ENCODE data around the gene S1PR4.
"Not testable (repeated sequence)": the region's sequence is repeated elsewhere in the genome, so short reads cannot be mapped to it uniquely, and the experiment has no call there.

S1PR4 gene

GRCh38 chr19:3204646-3205275 is 26.2 kb downstream of the S1PR4 start:
- Mint-ChIP-seq H3K4me3 (no peak overlapping the region), H3K4me1 (no peaks in the 10 kb centered on the region), H3K27ac (no peak overlapping the region), H3K36me3 (ENCODE audit: low read depth) (peaks cover 4% of the 10 kb centered on the region), H3K27me3 (no peaks in the 10 kb centered on the region), H3K9me3 (no peaks in the 10 kb centered on the region)
- ATAC-seq (no peak), DNase-seq (no peak)

- ATAC-seq (no peak), DNase-seq (no peak)
- Mint-ChIP-seq H3K4me3 (no peak overlapping the region), H3K36me3 (ENCODE audit: low read depth) (peaks cover 4% of the 10 kb centered on the region), H3K27ac (no peak overlapping the region), H3K9me3 (no peaks in the 10 kb centered on the region), H3K27me3 (no peaks in the 10 kb centered on the region), H3K4me1 (no peaks in the 10 kb centered on the region)
Measured at GRCh38 chr19:3206216-3206953, 27.8 kb downstream of the S1PR4 start.

- H3K9me3 Mint-ChIP-seq = no peaks in the 10 kb centered on the region
- no peak overlapping the region for H3K27ac Mint-ChIP-seq
- DNase-seq (no peak), ATAC-seq (no peak)
- H3K36me3 Mint-ChIP-seq (ENCODE audit: low read depth) = peaks cover 4% of the 10 kb centered on the region
- no peaks in the 10 kb centered on the region for H3K4me1 Mint-ChIP-seq
- no peaks in the 10 kb centered on the region for H3K27me3 Mint-ChIP-seq
- H3K4me3 Mint-ChIP-seq = no peak overlapping the region
Measured at GRCh38 chr19:3207461-3208242, 29.1 kb downstream of the S1PR4 start.

- H3K4me1 Mint-ChIP-seq = no peaks in the 10 kb centered on the region
- ATAC-seq (no peak), DNase-seq (no peak)
- no peak overlapping the region for H3K4me3 Mint-ChIP-seq
- peaks cover 2% of the 10 kb centered on the region for H3K36me3 Mint-ChIP-seq (ENCODE audit: low read depth)
- no peak overlapping the region for H3K27ac Mint-ChIP-seq
- H3K27me3 Mint-ChIP-seq = no peaks in the 10 kb centered on the region
- H3K9me3 Mint-ChIP-seq = no peaks in the 10 kb centered on the region
Measured at GRCh38 chr19:3208317-3209207, 30.0 kb downstream of the S1PR4 start.

- ATAC-seq = peak; percentile 85
- Mint-ChIP-seq H3K27me3 (no peaks in the 10 kb centered on the region), H3K4me3 (no peak overlapping the region), H3K9me3 (no peaks in the 10 kb centered on the region), H3K4me1 (no peaks in the 10 kb centered on the region), H3K36me3 (ENCODE audit: low read depth) (peaks cover 2% of the 10 kb centered on the region), H3K27ac (no peak overlapping the region)
- DNase-seq = peak; percentile 84
Measured at GRCh38 chr19:3210347-3211017, 31.9 kb downstream of the S1PR4 start.

- ATAC-seq (no peak), DNase-seq (no peak)
- no peaks in the 10 kb centered on the region for H3K27me3 Mint-ChIP-seq
- H3K4me3 Mint-ChIP-seq = no peak overlapping the region
- no peaks in the 10 kb centered on the region for H3K4me1 Mint-ChIP-seq
- H3K9me3 Mint-ChIP-seq = no peaks in the 10 kb centered on the region
- no peak overlapping the region for H3K27ac Mint-ChIP-seq
- peaks cover 2% of the 10 kb centered on the region for H3K36me3 Mint-ChIP-seq (ENCODE audit: low read depth)
Measured at GRCh38 chr19:3211191-3211590, 32.6 kb downstream of the S1PR4 start.

GRCh38 chr19:3213159-3213558 is 34.6 kb downstream of the S1PR4 start:
- no peak for ATAC-seq
- Mint-ChIP-seq H3K27me3 (no peaks in the 10 kb centered on the region), H3K9me3 (no peaks in the 10 kb centered on the region), H3K4me1 (no peaks in the 10 kb centered on the region), H3K27ac (no peak overlapping the region), H3K4me3 (no peak overlapping the region), H3K36me3 (ENCODE audit: low read depth) (no peaks in the 10 kb centered on the region)
- no peak for DNase-seq

- no peak for ATAC-seq
- no peak overlapping the region for H3K4me3 Mint-ChIP-seq
- no peaks in the 10 kb centered on the region for H3K27me3 Mint-ChIP-seq
- H3K36me3 Mint-ChIP-seq (ENCODE audit: low read depth) = no peaks in the 10 kb centered on the region
- DNase-seq = no peak
- H3K27ac Mint-ChIP-seq = no peak overlapping the region
- H3K4me1 Mint-ChIP-seq = no peaks in the 10 kb centered on the region
- H3K9me3 Mint-ChIP-seq = no peaks in the 10 kb centered on the region
Measured at GRCh38 chr19:3216874-3217273, 38.3 kb downstream of the S1PR4 start.

- no peak overlapping the region for H3K27ac Mint-ChIP-seq
- peaks cover 5% of the 10 kb centered on the region for H3K27me3 Mint-ChIP-seq
- H3K4me3 Mint-ChIP-seq = no peak overlapping the region
- ATAC-seq = no peak
- no peaks in the 10 kb centered on the region for H3K4me1 Mint-ChIP-seq
- DNase-seq = no peak
- no peaks in the 10 kb centered on the region for H3K36me3 Mint-ChIP-seq (ENCODE audit: low read depth)
- no peaks in the 10 kb centered on the region for H3K9me3 Mint-ChIP-seq
Measured at GRCh38 chr19:3220576-3220975, 42.0 kb downstream of the S1PR4 start.

- not testable (repeated sequence) for DNase-seq; H3K4me3 Mint-ChIP-seq; H3K36me3 Mint-ChIP-seq (ENCODE audit: low read depth); H3K27ac Mint-ChIP-seq; H3K9me3 Mint-ChIP-seq; ATAC-seq; H3K4me1 Mint-ChIP-seq
- peaks cover 12% of the 10 kb centered on the region for H3K27me3 Mint-ChIP-seq
Measured at GRCh38 chr19:3221576-3221975, 43.0 kb downstream of the S1PR4 start.

GRCh38 chr19:3222709-3223108 is 44.1 kb downstream of the S1PR4 start:
- H3K36me3 Mint-ChIP-seq (ENCODE audit: low read depth) = no peaks in the 10 kb centered on the region
- no peak for DNase-seq
- no peak overlapping the region for H3K27ac Mint-ChIP-seq
- peaks cover 19% of the 10 kb centered on the region for H3K27me3 Mint-ChIP-seq
- no peak overlapping the region for H3K4me3 Mint-ChIP-seq
- no peaks in the 10 kb centered on the region for H3K9me3 Mint-ChIP-seq
- no peaks in the 10 kb centered on the region for H3K4me1 Mint-ChIP-seq
- ATAC-seq = no peak

GRCh38 chr19:3224346-3225168 is 46.0 kb downstream of the S1PR4 start, which contains the start of gene CELF5:
TSS of gene CELF5 (plus strand) at chr19:3224661. CDS start at chr19:3224740, 79 bp downstream.
- ATAC-seq (peak; percentile 56), DNase-seq (peak; percentile 65)
- no peak within 1 kb of the TSS for H3K27ac Mint-ChIP-seq
- H3K27me3 Mint-ChIP-seq = peaks cover 26% of the 10 kb centered on the region
- H3K9me3 Mint-ChIP-seq = no peaks in the 10 kb centered on the region
- no peak within 1 kb of the TSS for H3K4me3 Mint-ChIP-seq
- no peaks in the 10 kb centered on the region for H3K36me3 Mint-ChIP-seq (ENCODE audit: low read depth)
- H3K4me1 Mint-ChIP-seq = peaks cover 1% of the 10 kb centered on the region

- Mint-ChIP-seq H3K4me1 (peaks cover 1% of the 10 kb centered on the region), H3K27me3 (peaks cover 26% of the 10 kb centered on the region), H3K9me3 (no peaks in the 10 kb centered on the region), H3K36me3 (ENCODE audit: low read depth) (no peaks in the 10 kb centered on the region), H3K27ac (no peak overlapping the region), H3K4me3 (no peak overlapping the region)
- no peak for DNase-seq
- ATAC-seq = no peak
Measured at GRCh38 chr19:3225169-3225485, 46.6 kb downstream of the S1PR4 start.
